H1 (cell line): Measurements from ENCODE around the gene SPDYE6. TPM values are rescaled to one million over a fixed set of nuclear protein-coding genes. Genes with fewer than 3 reads are reported as not detected.

ENCODE experiments used
- polyA plus RNA-seq, 7 experiments: library from polyadenylated mRNA; depleted of rRNA in 3 of 7; stranded (reverse) in 5 of 7; unstranded in 2 of 7; fragments of >200 nt in 5 of 7; fragments of 200-250 nt in 2 of 7; gene quantifications; 1 replicate in 5 of 7; 2 replicates in 1 of 7; 4 replicates in 1 of 7; pipeline versions ENCODE4 v1.2.1 to v1.2.3, GENCODE V29; 2011 to 2013; ENCODE audit warnings: missing spikeins in 2 of 7, mixed read lengths in 2 of 7
- total RNA-seq: library from RNA; stranded (reverse); fragmentation: NEBNext Ultra II Directional; extraction: Animal tissue kit (Norgen Biotek cat#: 25700); gene quantifications from 2 replicates; pipeline ENCODE4 v1.2.1, GENCODE V29; 2021
- TF ChIP-seq, protein P1 (sequence below): fragments of 300-600 bp; sonication (generic); IDR thresholded peaks from 2 replicates; pipeline ENCODE4 v1.7.1; 2012; ENCODE audit warnings: low read length, moderate library complexity, mild to moderate bottlenecking, inconsistent platforms; ENCODE audit not compliant: insufficient replicate concordance

SPDYE6 gene
- total and polyA plus RNA-seq, 2 of the 8 experiments (the other 6 are each of a cell fraction or from before 2014, with no cell fraction given): not detected

DNA sequence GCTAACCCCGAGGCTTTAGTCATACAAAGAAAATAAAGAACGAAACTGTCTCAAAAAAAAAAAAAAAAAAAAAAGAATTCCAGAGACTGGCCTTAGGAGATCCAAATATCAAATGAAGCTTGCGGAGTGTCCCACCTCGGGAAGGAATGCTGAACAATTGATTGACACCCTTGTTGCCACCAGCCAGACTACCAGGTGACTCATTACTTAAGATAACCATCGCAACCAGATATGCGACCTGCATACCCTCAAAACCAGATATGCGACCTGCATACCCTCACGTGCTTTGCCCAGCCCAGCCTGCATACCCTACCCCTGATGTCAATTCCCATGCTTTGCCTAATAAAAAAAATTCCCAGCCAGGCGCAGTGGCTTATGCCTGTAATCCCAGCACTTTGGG, 37.2 kb upstream of the SPDYE6 start (continued):
- TF ChIP-seq, protein P1, sequence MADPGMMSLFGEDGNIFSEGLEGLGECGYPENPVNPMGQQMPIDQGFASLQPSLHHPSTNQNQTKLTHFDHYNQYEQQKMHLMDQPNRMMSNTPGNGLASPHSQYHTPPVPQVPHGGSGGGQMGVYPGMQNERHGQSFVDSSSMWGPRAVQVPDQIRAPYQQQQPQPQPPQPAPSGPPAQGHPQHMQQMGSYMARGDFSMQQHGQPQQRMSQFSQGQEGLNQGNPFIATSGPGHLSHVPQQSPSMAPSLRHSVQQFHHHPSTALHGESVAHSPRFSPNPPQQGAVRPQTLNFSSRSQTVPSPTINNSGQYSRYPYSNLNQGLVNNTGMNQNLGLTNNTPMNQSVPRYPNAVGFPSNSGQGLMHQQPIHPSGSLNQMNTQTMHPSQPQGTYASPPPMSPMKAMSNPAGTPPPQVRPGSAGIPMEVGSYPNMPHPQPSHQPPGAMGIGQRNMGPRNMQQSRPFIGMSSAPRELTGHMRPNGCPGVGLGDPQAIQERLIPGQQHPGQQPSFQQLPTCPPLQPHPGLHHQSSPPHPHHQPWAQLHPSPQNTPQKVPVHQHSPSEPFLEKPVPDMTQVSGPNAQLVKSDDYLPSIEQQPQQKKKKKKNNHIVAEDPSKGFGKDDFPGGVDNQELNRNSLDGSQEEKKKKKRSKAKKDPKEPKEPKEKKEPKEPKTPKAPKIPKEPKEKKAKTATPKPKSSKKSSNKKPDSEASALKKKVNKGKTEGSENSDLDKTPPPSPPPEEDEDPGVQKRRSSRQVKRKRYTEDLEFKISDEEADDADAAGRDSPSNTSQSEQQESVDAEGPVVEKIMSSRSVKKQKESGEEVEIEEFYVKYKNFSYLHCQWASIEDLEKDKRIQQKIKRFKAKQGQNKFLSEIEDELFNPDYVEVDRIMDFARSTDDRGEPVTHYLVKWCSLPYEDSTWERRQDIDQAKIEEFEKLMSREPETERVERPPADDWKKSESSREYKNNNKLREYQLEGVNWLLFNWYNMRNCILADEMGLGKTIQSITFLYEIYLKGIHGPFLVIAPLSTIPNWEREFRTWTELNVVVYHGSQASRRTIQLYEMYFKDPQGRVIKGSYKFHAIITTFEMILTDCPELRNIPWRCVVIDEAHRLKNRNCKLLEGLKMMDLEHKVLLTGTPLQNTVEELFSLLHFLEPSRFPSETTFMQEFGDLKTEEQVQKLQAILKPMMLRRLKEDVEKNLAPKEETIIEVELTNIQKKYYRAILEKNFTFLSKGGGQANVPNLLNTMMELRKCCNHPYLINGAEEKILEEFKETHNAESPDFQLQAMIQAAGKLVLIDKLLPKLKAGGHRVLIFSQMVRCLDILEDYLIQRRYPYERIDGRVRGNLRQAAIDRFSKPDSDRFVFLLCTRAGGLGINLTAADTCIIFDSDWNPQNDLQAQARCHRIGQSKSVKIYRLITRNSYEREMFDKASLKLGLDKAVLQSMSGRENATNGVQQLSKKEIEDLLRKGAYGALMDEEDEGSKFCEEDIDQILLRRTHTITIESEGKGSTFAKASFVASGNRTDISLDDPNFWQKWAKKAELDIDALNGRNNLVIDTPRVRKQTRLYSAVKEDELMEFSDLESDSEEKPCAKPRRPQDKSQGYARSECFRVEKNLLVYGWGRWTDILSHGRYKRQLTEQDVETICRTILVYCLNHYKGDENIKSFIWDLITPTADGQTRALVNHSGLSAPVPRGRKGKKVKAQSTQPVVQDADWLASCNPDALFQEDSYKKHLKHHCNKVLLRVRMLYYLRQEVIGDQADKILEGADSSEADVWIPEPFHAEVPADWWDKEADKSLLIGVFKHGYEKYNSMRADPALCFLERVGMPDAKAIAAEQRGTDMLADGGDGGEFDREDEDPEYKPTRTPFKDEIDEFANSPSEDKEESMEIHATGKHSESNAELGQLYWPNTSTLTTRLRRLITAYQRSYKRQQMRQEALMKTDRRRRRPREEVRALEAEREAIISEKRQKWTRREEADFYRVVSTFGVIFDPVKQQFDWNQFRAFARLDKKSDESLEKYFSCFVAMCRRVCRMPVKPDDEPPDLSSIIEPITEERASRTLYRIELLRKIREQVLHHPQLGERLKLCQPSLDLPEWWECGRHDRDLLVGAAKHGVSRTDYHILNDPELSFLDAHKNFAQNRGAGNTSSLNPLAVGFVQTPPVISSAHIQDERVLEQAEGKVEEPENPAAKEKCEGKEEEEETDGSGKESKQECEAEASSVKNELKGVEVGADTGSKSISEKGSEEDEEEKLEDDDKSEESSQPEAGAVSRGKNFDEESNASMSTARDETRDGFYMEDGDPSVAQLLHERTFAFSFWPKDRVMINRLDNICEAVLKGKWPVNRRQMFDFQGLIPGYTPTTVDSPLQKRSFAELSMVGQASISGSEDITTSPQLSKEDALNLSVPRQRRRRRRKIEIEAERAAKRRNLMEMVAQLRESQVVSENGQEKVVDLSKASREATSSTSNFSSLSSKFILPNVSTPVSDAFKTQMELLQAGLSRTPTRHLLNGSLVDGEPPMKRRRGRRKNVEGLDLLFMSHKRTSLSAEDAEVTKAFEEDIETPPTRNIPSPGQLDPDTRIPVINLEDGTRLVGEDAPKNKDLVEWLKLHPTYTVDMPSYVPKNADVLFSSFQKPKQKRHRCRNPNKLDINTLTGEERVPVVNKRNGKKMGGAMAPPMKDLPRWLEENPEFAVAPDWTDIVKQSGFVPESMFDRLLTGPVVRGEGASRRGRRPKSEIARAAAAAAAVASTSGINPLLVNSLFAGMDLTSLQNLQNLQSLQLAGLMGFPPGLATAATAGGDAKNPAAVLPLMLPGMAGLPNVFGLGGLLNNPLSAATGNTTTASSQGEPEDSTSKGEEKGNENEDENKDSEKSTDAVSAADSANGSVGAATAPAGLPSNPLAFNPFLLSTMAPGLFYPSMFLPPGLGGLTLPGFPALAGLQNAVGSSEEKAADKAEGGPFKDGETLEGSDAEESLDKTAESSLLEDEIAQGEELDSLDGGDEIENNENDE: no peak
